Activated CD8-positive, alpha-beta memory T cell treated with anti-CD3 and anti-CD28 coated beads, Interleukin-2, amount 50 U/mL, for 24 hours (primary cell): ENCODE measurements around the gene CAVIN3.

Source experiments
- DNase-seq: peaks from one replicate; pipeline ENCODE4 v3.0.0-alpha.2; 2020; ENCODE audit errors: extremely low read depth

Gene CAVIN3

GRCh38 chr11:6320411-6321155, at the start of gene CAVIN3:
Gene CAVIN3, minus strand, starts transcription at chr11:6320501. Its CDS starts 25 bp downstream, at chr11:6320476.
- DNase-seq, result peak; percentile 51

GRCh38 chr11:6365659-6366058, 45.4 kb upstream of the CAVIN3 start:
- no peak for DNase-seq

GRCh38 chr11:6362873-6363678, 42.8 kb upstream of the CAVIN3 start:
- peak; percentile 47 for DNase-seq

- DNase-seq, result no peak
Measured at GRCh38 chr11:6362185-6362872, 42.0 kb upstream of the CAVIN3 start.

- no peak for DNase-seq
Measured at GRCh38 chr11:6360183-6360582, 39.9 kb upstream of the CAVIN3 start.

GRCh38 chr11:6357222-6357621, 36.9 kb upstream of the CAVIN3 start:
- no peak for DNase-seq

- no peak for DNase-seq
Measured at GRCh38 chr11:6356503-6357055, 36.3 kb upstream of the CAVIN3 start.

GRCh38 chr11:6354651-6355485, 34.6 kb upstream of the CAVIN3 start:
- no peak for DNase-seq

GRCh38 chr11:6353367-6353987, 33.2 kb upstream of the CAVIN3 start:
- DNase-seq, result peak; percentile 14

- no peak for DNase-seq
Measured at GRCh38 chr11:6351782-6352382, 31.6 kb upstream of the CAVIN3 start.

- DNase-seq, result no peak
Measured at GRCh38 chr11:6350486-6350885, 30.2 kb upstream of the CAVIN3 start.

GRCh38 chr11:6350043-6350442, 29.7 kb upstream of the CAVIN3 start:
- no peak for DNase-seq

- DNase-seq, result no peak
Measured at GRCh38 chr11:6345366-6345765, 25.1 kb upstream of the CAVIN3 start.

- no peak for DNase-seq
Measured at GRCh38 chr11:6336293-6336692, 16.0 kb upstream of the CAVIN3 start.

- DNase-seq, result no peak
Measured at GRCh38 chr11:6334806-6335205, 14.5 kb upstream of the CAVIN3 start.

- DNase-seq, result no peak
Measured at GRCh38 chr11:6333095-6333494, 12.8 kb upstream of the CAVIN3 start.

- no peak for DNase-seq
Measured at GRCh38 chr11:6332066-6332465, 11.8 kb upstream of the CAVIN3 start.

- DNase-seq, result no peak
Measured at GRCh38 chr11:6328321-6328720, 8.0 kb upstream of the CAVIN3 start.

- no peak for DNase-seq
Measured at GRCh38 chr11:6327806-6328205, 7.5 kb upstream of the CAVIN3 start.

- DNase-seq, result no peak
Measured at GRCh38 chr11:6326985-6327384, 6.7 kb upstream of the CAVIN3 start.
